GM10266 (cell line): Measurements from ENCODE around the gene TCF7L2.

Experiments
- DNase-seq: peaks from one replicate; pipeline ENCODE4 v3.0.0; 2012; ENCODE audit errors: extremely low spot score
- TF ChIP-seq, protein P1 (sequence below): IDR thresholded peaks from 2 replicates; pipeline ENCODE4 v1.5.1; 2012; ENCODE audit warnings: mild to moderate bottlenecking, low read depth; ENCODE audit not compliant: control insufficient read depth, insufficient read depth; ENCODE audit errors: missing control alignments

The TCF7L2 gene

DNA sequence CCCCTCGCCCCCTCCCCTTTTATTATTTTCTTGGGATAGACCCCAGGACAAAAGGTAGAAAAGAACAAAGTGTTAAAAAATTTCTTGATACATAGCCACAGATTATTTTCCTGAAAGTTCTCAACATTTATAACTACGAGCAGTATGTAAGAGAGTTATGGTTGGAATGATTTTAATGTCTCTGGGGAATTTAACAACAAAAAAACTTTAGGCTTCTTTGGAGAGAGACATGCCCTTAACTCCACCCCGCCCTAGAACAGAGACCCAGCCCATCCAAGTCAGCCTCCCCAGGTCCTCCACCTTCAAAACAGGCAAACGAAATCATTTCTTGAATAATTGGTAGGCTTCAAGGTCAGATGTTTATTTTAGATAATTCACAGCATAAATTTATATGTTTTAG lies 97.1 kb downstream of the TCF7L2 start:
- TF ChIP-seq, protein P1, sequence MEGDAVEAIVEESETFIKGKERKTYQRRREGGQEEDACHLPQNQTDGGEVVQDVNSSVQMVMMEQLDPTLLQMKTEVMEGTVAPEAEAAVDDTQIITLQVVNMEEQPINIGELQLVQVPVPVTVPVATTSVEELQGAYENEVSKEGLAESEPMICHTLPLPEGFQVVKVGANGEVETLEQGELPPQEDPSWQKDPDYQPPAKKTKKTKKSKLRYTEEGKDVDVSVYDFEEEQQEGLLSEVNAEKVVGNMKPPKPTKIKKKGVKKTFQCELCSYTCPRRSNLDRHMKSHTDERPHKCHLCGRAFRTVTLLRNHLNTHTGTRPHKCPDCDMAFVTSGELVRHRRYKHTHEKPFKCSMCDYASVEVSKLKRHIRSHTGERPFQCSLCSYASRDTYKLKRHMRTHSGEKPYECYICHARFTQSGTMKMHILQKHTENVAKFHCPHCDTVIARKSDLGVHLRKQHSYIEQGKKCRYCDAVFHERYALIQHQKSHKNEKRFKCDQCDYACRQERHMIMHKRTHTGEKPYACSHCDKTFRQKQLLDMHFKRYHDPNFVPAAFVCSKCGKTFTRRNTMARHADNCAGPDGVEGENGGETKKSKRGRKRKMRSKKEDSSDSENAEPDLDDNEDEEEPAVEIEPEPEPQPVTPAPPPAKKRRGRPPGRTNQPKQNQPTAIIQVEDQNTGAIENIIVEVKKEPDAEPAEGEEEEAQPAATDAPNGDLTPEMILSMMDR: no peak
- DNase-seq: no peak

- TF ChIP-seq, protein P1: no peak
- DNase-seq: no peak
These were observed 97.5 kb downstream of the TCF7L2 start for GRCh38 chr10:113047605-113047962.

DNA sequence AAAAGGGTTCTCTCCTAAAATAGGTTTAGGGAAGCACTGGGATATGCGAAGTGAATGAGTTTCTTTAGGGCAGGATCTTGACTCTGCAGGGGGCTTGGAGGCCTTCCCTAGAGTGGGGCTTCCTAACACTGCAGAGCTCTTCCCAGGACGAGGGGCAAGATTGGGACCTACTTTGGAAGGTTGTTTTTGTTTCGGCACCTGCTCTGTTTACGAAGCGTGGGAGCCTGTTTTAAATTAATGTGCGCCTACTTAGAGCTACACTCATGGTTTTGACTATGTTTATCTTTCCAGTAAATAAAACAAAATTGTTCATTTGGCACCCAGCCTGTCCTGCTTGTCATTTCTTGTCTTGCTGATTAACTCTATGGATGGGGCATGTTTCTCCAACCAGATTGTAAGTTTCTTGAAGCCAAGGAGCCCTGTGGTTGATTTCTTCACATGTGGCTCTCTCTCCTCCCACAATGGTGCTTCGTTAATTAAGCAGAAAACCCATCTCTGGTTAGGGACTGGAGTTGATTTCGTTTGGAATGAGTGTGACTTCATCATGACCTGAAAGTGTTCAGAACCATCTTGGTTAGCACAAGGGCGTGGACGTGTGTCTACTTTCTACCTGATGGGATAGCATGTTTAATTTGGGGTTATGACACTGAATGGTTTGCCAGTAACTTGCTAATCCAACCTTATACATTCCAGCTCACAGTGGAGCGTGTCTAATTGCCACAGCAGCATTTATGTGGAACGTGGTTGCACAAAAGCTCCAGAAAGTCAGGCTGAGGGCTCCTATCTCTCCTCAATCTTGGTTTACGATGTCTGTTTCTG lies 98.1 kb downstream of the TCF7L2 start:
- no peak for DNase-seq
- TF ChIP-seq, protein P1: no peak

DNA sequence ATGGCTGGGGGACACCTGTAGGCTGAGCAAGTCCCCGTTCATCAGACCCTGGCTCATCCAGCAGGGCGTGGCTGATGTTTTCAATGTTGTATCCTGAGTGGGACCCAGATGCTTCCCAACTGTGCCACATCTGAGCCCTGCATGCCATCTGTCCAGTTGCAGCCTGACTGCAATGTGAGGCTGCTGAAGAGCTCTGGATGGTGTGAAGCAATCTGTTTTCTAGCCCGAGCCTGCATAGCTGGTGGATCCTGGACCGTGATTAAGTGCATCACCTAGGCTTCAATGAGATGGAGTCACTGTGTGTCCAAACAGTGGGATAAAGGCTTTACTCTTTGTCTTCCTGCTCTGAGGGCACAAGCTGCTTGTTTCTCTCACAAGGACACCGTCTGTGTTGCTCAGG lies 99.8 kb downstream of the TCF7L2 start:
- TF ChIP-seq, protein P1: no peak
- no peak for DNase-seq

- TF ChIP-seq, protein P1: no peak
These were observed 102.2 kb downstream of the TCF7L2 start for GRCh38 chr10:113052076-113052830.

DNA sequence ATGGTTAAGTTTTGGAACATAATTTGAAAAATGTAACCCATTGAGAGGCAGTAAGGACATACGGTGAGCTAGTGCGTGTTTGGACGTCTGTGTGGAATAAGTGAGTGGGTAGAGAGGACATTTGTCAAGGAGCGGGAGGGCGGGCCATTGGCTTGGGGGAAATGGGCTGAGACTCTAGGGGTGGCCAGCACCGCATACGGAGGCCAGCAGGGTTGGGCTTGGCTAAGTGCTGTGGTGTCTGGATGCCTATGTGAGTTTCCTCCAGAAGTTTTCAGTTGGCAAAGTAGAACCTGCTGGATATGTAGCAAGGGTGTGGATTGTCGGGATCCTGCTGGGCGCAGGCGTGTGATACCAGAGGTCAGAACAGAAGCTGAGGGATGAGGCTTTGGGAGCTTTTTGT lies 103.0 kb downstream of the TCF7L2 start:
- TF ChIP-seq, protein P1: no peak
- no peak for DNase-seq

More at GRCh38 chr10:113052076-113052830, 102.2 kb downstream of the TCF7L2 start:
- no peak for DNase-seq

DNA sequence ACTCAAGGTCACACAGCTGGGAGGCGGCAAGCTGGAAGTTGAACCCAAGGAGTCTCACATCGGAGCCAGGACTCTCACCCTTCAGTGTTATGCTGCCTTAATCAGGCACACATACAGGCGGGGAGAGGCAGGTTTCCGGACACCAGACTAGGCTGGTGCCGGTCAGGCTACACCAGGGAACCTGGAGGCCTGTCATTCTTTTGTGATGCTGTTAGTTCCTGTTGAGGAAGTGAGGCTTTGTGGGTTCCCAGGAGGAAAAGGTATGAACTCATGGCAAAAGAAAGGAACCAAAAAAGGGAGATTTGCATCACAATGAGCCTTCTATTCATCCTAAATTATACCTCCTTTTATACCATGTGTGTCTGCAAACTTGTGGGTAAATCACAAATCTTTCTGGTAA lies 103.8 kb downstream of the TCF7L2 start:
- TF ChIP-seq, protein P1: no peak
- DNase-seq: no peak
